GM12875 (cell line): ENCODE data around the gene ANKS6.

Source experiments
- H3K4me3 ChIP-seq: one replicate; pipeline ENCODE4 v1.5.1; 2011; ENCODE audit warnings: low read depth, low read length, control low read depth
- CTCF ChIP-seq: IDR thresholded peaks from 2 replicates; pipeline ENCODE4 v1.5.1; 2011; ENCODE audit warnings: low read depth, mild to moderate bottlenecking, control low read depth, inconsistent platforms, low read length, moderate library complexity, borderline replicate concordance; ENCODE audit not compliant: insufficient read depth

Gene ANKS6

DNA sequence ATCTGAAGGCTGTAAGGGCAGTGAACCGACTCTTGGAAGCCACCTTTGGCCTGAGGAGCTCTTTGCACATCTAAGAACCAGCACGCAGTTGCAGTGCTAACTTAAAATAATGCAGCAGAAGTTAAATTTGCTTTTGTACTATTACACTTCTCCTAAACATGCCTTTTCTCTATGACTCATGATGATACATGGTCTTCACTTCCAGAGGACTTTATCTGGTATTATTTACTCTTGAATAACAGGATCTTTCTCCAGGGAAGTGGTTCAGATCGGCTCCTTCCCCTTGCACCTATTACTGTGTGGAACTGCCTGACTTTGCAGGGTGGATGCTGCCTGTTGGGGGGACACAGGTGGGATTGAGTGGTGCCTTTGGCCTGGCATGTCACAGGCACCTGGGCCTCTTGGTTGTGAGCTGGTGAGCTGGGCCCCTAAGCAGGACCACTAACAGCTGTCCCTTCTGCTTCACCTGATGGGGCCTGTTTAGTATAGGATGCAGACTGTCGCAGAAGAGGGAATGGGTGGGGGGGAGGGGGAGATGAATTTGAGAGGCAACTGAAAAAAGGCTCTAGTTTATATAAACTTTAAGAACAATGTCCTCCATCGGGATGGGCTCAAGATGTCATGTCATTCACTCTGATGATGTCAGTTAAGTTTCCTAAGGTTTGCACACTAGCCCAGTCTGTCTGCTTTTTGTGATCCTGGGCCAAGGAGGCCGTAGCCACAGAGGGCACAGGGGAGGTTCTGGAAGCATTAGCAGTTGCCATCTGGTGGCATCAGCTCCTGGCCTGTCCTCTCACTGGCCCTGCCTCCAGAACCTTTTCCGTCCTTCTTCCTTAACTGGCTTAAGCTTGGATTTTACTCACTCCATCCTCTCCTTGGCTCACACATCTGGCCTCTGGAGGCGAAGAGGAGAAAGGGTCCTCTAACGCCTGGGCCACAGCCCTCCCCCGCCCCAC is 53.8 kb downstream of the ANKS6 start:
- no peak for TF ChIP-seq CTCF
- no peak overlapping the region for H3K4me3 ChIP-seq

- TF ChIP-seq CTCF = no peak
- no peak overlapping the region for H3K4me3 ChIP-seq
These were observed 56.0 kb downstream of the ANKS6 start for GRCh38 chr9:98740226-98740881.

DNA sequence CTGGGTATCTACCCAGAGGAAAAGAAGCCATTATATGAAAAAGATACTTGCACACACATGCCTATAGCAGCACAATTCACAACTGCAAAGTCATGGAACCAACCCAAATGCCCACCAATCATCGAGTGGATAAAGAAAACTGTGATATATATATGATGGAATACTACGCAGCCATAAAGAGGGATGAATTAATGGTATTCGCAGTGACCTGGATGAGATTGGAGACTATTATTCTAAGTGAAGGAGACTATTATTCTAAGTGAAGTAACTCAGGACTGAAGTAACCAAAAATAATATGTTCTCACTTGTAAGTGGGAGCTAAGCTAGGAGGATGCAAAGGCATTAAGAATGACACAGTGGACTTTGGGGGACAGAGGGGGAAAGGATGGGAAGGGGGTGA is 57.6 kb downstream of the ANKS6 start:
- TF ChIP-seq CTCF = no peak
- no peak overlapping the region for H3K4me3 ChIP-seq

DNA sequence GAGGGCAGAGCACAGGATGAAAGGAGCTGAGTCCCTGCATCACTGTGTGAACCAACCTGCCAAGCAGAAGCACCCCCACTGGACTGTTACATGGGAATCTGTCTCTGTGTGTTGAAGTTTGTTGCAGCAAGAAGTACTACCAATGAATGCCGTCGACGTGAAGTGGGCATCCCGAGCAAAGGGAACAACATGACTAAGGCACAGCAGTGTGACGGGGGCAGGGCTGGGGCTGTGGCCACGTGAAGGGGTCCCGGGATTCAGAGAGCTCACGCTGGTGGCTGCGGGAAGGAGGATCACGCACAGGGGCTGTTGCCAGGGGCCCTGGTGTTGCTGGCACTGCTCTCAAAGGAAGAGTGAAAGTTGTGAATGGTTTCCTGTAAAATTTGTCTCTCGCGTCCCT is 60.1 kb downstream of the ANKS6 start:
- no peak overlapping the region for H3K4me3 ChIP-seq
- TF ChIP-seq CTCF = no peak

DNA sequence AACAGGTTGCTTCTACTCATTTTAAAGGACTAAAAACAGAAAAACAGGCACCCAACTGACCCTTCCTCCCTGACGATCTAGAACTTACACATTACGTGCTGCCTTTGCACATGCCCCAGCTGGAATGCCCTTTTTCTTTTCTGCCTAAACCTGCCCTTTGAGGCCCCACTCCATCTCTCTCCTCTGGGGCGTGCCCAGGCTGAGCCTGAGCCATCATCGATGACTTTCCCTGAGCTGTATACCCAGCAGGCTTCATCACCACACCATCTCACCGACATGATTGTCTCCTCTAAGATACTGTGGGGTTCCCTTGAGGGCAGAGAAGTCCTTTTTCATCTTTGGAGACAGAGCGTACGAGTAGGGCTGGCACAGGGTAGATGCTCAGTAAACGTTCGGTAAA is 63.6 kb downstream of the ANKS6 start:
- H3K4me3 ChIP-seq = no peak overlapping the region
- no peak for TF ChIP-seq CTCF

GRCh38 chr9:98732091-98732490 is 64.3 kb downstream of the ANKS6 start:
- TF ChIP-seq CTCF = no peak
- no peak overlapping the region for H3K4me3 ChIP-seq
